GM12873 (cell line): Measurements from ENCODE around the gene VPS41.

ENCODE experiments used
- TF ChIP-seq, protein P1 (sequence below): IDR thresholded peaks from 2 replicates; pipeline ENCODE4 v1.5.1; 2012; ENCODE audit warnings: low read depth, mild to moderate bottlenecking, moderate library complexity, low read length, control low read depth; ENCODE audit not compliant: insufficient read depth; ENCODE audit errors: missing control alignments

Gene VPS41

DNA sequence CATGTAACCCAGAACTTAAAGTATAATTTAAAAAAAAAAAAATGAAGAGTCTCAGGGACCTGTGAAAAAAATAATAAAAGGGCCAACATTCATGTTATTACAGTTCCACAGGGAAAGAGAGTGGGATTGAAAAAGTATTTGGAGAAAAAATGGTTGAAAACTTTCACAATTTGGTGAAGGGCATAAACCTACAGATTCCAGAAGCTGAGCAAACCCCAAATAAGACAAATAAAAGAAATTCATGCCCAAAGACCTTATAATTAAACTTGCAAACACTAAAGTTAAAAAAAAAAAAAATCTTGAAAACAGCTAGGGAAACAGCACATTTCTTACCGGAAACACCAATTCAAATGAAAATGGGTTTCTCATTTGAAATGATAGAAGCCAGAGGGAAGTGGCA is 19.9 kb downstream of the VPS41 start:
- TF ChIP-seq, protein P1, sequence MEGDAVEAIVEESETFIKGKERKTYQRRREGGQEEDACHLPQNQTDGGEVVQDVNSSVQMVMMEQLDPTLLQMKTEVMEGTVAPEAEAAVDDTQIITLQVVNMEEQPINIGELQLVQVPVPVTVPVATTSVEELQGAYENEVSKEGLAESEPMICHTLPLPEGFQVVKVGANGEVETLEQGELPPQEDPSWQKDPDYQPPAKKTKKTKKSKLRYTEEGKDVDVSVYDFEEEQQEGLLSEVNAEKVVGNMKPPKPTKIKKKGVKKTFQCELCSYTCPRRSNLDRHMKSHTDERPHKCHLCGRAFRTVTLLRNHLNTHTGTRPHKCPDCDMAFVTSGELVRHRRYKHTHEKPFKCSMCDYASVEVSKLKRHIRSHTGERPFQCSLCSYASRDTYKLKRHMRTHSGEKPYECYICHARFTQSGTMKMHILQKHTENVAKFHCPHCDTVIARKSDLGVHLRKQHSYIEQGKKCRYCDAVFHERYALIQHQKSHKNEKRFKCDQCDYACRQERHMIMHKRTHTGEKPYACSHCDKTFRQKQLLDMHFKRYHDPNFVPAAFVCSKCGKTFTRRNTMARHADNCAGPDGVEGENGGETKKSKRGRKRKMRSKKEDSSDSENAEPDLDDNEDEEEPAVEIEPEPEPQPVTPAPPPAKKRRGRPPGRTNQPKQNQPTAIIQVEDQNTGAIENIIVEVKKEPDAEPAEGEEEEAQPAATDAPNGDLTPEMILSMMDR: no peak

DNA sequence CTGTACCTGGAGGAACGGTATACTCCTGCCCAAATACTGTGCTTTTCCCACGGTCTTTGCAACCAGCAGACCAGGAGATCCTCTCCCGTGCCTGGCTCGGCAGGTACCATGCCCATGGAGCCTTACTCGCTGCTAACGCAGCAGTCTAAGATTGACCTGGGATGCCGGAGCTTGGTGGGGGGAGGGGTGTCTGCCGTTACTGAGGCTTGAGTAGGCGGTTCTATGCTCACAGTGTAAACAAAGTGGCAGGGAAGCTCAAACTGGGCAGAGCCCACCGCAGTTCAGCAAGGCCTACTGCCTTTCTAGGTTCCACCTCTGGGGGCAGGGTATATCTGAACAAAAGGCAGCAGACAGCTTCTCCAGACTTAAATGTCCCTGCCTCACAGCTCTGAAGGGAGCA is 22.7 kb downstream of the VPS41 start:
- TF ChIP-seq, protein P1: no peak

DNA sequence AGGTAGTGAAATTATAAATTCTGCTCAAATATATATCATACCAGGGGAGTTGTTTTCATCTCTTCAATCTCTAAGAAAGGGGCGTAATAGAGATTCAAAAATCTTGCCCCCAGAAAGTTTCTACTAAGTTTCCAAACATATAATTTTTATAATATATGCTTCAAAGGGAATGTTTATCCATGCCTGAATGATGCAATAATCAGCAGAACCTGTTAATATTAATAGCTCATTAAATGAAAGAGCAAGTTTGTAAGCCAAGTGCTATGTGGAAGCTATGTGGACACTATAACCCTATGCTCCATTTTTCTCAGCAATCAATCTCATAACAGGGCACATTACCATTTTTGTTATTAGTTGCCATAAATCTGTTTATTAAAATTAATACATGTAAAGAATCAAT is 25.3 kb downstream of the VPS41 start:
- TF ChIP-seq, protein P1: no peak

DNA sequence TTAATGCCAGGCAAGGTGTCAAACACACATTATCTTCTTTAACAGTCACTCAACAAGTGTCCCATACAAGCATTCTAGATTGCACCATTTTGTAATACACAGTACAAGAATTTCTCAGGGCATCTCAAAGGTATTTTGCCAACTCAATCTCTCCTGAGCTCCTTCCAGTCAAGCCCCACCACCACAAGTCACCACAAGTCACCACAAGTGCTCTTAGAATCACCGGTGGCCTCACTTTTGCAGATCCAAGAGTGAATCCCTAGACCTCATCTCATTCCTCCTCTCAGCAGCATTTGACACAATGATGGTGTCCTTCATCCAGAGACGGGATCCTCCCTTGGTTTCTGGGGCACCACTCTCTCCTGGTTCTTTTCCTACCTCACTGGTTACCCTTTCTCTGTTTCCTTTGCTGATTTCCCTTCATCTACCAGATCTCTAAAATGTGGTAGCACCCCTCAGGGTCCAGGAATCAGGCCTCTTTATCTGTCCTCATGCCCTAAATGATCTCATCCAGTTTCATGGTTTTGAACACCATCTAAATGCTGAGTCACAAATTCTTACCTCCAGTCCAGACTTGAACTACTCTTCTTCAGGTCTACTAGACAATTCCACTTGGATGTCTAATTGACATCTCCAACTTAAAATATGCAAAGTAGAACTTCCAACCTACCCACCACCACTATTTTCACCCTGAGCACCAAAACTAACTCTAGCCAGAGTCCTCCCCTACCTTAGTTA is 26.9 kb downstream of the VPS41 start:
- TF ChIP-seq, protein P1: no peak

DNA sequence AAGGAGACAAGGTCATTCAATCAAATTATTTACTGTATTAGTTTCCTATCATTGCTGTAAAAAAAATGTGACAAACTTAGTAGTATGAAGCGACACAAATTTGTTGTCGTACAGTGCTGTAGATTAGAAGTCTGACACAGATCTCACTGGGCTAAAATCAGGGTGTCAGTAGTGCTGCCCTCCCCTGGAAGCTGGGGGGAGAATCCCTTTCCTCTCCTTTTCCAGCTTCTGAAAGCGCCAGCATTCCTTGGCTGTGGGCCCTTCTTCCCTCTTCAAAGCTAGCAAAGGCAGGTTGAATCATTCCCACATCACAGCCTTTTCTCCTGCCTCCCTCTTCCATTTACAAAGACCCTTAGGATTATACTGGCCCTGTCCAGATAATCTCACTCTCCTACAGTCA is 28.0 kb downstream of the VPS41 start:
- TF ChIP-seq, protein P1: no peak

DNA sequence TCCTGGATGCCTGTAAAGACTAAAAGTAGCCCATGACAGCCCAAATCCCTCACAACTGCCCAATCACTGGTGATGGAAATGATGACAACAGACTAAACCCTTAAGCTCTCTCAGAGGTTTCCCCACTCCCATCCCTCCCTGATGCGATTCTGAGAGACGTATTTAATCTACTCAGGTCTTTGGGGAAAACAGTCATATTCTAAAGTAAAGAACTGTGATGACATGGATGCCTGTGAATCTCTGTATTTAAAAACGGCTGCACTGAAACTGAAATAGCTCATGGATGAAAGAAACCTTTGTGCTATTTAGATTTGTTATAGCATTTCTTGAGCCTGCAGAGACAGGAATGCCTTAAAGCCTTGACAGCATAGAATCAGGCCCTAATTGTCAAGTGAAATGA is 28.5 kb downstream of the VPS41 start:
- TF ChIP-seq, protein P1: no peak

DNA sequence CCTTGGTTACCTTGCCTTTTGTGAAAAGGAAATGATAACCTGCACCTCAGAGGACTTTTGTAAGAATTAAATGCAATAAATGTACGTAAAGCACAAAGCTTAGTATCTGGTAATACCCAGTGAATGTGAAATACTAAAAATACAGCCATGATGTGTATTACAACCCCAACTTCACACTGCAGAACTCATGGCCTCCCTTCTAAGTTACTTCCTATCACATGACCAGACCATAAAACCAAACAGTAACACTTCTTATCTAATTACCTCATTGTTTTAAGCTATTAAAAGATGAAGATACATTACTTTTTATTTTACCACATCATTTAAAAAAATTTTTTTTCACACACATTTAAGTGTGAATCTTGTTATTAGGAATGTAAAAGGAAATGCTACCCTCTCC is 29.0 kb downstream of the VPS41 start:
- TF ChIP-seq, protein P1: no peak
